Activated T-helper 1 cell treated with anti-CD3 and anti-CD28 coated beads, Interleukin-12 subunit alpha, Interleukin-12 subunit beta, Interleukin-2, Interleukin-4 antibody, amounts not matched to agents 30 ng/mL and 10 ng/mL and 1 ng/mL, durations not matched to agents 14 hours and 24 hours and 36 hours (primary cell): ENCODE results near the gene GSTK1. TPM values are rescaled to one million over a fixed set of nuclear protein-coding genes. Genes with fewer than 3 reads are reported as not detected.
A peak's percentile ranks its signal among the peaks of the same experiment; 100 is the strongest.
"Not testable (repeated sequence)": the region's sequence is repeated elsewhere in the genome, so short reads cannot be mapped to it uniquely, and the experiment has no call there.

ENCODE experiments used
- DNase-seq: peaks from one replicate; pipeline ENCODE4 v3.0.0; 2021; ENCODE audit warnings: low spot score
- H3K27ac Mint-ChIP-seq: one replicate; pipeline ENCODE4 v1.8.0; 2021; ENCODE audit warnings: mild to moderate bottlenecking, mixed read lengths
- H3K27me3 Mint-ChIP-seq: one replicate; pipeline ENCODE4 v1.8.0; 2022; ENCODE audit warnings: mild to moderate bottlenecking, moderate library complexity, mixed read lengths; ENCODE audit not compliant: insufficient read depth
- H3K36me3 Mint-ChIP-seq: one replicate; pipeline ENCODE4 v1.8.0; 2021; ENCODE audit warnings: low read depth, mixed read lengths
- H3K4me1 Mint-ChIP-seq: one replicate; pipeline ENCODE4 v1.8.0; 2021; ENCODE audit warnings: low read depth, mixed read lengths
- H3K4me3 Mint-ChIP-seq: one replicate; pipeline ENCODE4 v1.8.0; 2021; ENCODE audit warnings: mild to moderate bottlenecking, moderate library complexity, mixed read lengths
- H3K9me3 Mint-ChIP-seq: one replicate; pipeline ENCODE4 v1.8.0; 2021; ENCODE audit warnings: mixed read lengths
- intact Hi-C: fragments of 100-400 bp; cut with micrococcal nuclease; formaldehyde crosslinking; loops from one replicate; pipeline ENCODE4 v1.15.1; 2024
- total RNA-seq: library from RNA; stranded (reverse); gene quantifications from 2 replicates; pipeline ENCODE4 v1.2.3, GENCODE V29; 2022

The GSTK1 gene
- total RNA-seq, 1 donor from 2014 or later, result 135 TPM

- DNase-seq, result no peak
- Mint-ChIP-seq H3K4me3 (peak overlapping the region; percentile 54), H3K4me1 (peaks cover 60% of the 10 kb centered on the region), H3K27ac (peak overlapping the region; percentile 86), H3K36me3 (peaks cover 17% of the 10 kb centered on the region), H3K9me3 (peaks cover 7% of the 10 kb centered on the region), H3K27me3 (no peaks in the 10 kb centered on the region)
- intact Hi-C loops, result loop anchor here (2.0 kb wide), 1 partner anchor 14 kb away; no protein-coding TSS in a partner anchor
Observed at GRCh38 chr7:143258831-143259230, 4.4 kb upstream of the GSTK1 start.

DNA sequence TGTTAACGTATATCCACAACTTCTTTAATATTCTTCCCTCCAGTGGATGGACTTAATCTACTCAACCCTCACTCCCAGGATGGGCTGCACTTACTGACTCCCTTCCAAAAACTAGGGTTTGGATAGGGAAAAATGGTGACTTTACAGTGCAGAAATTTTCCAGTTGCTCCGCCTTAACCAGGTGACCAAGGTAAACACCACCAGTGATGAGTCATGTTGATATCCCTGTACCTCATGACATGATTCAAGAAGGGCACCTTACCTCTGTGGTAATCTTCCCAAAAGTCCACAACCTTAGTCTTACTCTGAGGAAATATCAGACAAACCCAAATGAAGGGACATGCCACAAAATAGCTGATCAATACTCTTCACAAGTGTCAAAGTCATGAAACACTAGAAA lies 3.5 kb upstream of the GSTK1 start:
- Mint-ChIP-seq H3K27ac (no peak overlapping the region), H3K9me3 (no peaks in the 10 kb centered on the region), H3K36me3 (peaks cover 22% of the 10 kb centered on the region), H3K4me1 (peaks cover 61% of the 10 kb centered on the region), H3K27me3 (no peaks in the 10 kb centered on the region), H3K4me3 (no peak overlapping the region)
- intact Hi-C loops, result loop anchor here (2.0 to 5.0 kb wide), 3 partner anchors 15 to 452 kb away; partner anchors contain the start of gene ZYX
- no peak for DNase-seq

- Mint-ChIP-seq H3K4me3 (peak overlapping the region; percentile 98), H3K27me3 (no peaks in the 10 kb centered on the region), H3K9me3 (no peaks in the 10 kb centered on the region), H3K36me3 (peaks cover 33% of the 10 kb centered on the region), H3K4me1 (peaks cover 58% of the 10 kb centered on the region), H3K27ac (peak overlapping the region; percentile 75)
- no peak for DNase-seq
- intact Hi-C loops, result loop anchor here (5.0 kb wide), 2 partner anchors 120 to 455 kb away; partner anchors contain the start of gene ZYX
Observed at GRCh38 chr7:143261901-143262300, 1.3 kb upstream of the GSTK1 start.

DNA sequence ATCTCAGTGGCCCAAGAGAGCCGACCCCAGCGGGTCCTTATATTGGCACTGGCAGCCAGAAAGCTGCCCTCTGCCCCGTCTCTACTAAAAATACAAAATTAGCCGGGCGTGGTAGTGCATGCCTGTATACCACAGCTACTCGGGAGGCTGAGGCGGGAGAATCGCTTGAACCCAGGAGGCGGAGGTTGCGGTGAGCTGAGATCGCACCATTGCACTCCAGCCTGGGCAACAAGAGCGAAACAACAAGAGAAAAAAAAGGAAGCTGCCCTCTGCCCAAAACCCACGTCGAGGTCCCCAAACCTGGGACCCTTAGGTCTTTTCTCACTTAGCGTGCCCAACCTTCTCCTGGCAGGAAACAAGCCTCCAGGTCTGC lies 941 bp downstream of the GSTK1 start:
- not testable (repeated sequence) for H3K27me3 Mint-ChIP-seq, DNase-seq, H3K9me3 Mint-ChIP-seq
- intact Hi-C loops, result loop anchor here (1.0 to 5.0 kb wide), 4 partner anchors 15 to 457 kb away; partner anchors contain the start of gene ZYX
- Mint-ChIP-seq H3K4me3 (peak overlapping the region; percentile 98), H3K27ac (peak overlapping the region; percentile 94), H3K4me1 (peaks cover 67% of the 10 kb centered on the region), H3K36me3 (peaks cover 52% of the 10 kb centered on the region)

- H3K27me3 Mint-ChIP-seq, result no peaks in the 10 kb centered on the region
- H3K9me3 Mint-ChIP-seq, result no peaks in the 10 kb centered on the region
- DNase-seq, result no peak
- peaks cover 66% of the 10 kb centered on the region for H3K4me1 Mint-ChIP-seq
- peaks cover 61% of the 10 kb centered on the region for H3K36me3 Mint-ChIP-seq
- H3K27ac Mint-ChIP-seq, result peak overlapping the region; percentile 94
- intact Hi-C loops, result loop anchor here (2.0 kb wide), 1 partner anchor 14 kb away; no protein-coding TSS in a partner anchor
- peak overlapping the region; percentile 98 for H3K4me3 Mint-ChIP-seq
Observed at GRCh38 chr7:143265017-143265693, 1.9 kb downstream of the GSTK1 start.

- Mint-ChIP-seq H3K36me3 (peaks cover 61% of the 10 kb centered on the region), H3K27me3 (no peaks in the 10 kb centered on the region), H3K4me3 (no peak overlapping the region), H3K4me1 (peaks cover 65% of the 10 kb centered on the region), H3K27ac (no peak overlapping the region), H3K9me3 (no peaks in the 10 kb centered on the region)
- DNase-seq, result no peak
- intact Hi-C loops, result no loop called here
Observed at GRCh38 chr7:143269251-143269650, 6.0 kb downstream of the GSTK1 start.

- Mint-ChIP-seq H3K27ac (no peak overlapping the region), H3K9me3 (no peaks in the 10 kb centered on the region), H3K4me3 (no peak overlapping the region), H3K4me1 (peaks cover 45% of the 10 kb centered on the region), H3K27me3 (no peaks in the 10 kb centered on the region), H3K36me3 (peaks cover 45% of the 10 kb centered on the region)
- intact Hi-C loops, result loop anchor here (1.0 kb wide), 1 partner anchor 8 kb away; no protein-coding TSS in a partner anchor
- DNase-seq, result no peak
Observed at GRCh38 chr7:143271240-143271639, 8.0 kb downstream of the GSTK1 start.

DNA sequence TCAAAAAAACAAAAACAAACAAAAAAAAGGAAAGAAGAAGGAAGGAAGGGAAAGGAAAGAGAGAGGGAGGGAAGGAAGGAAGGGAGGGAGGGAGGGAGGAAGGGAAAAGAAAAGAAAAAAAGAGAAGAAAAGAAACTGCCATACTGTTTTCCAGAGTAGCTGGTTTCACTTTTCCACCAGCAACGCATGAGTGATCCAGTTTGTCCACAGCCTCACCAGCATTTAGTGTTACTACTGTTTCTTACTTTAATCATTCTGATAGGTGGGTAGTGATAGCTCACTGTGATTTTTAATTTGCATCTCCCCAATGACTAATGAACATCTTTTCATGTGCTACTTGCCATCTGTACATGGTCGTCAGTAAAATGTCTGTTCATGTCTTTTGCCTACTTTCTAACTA lies 9.6 kb downstream of the GSTK1 start:
- peaks cover 34% of the 10 kb centered on the region for H3K36me3 Mint-ChIP-seq
- peaks cover 35% of the 10 kb centered on the region for H3K4me1 Mint-ChIP-seq
- no peak overlapping the region for H3K27ac Mint-ChIP-seq
- no peak overlapping the region for H3K4me3 Mint-ChIP-seq
- no peak for DNase-seq
- intact Hi-C loops, result no loop called here
- no peaks in the 10 kb centered on the region for H3K9me3 Mint-ChIP-seq
- no peaks in the 10 kb centered on the region for H3K27me3 Mint-ChIP-seq

DNA sequence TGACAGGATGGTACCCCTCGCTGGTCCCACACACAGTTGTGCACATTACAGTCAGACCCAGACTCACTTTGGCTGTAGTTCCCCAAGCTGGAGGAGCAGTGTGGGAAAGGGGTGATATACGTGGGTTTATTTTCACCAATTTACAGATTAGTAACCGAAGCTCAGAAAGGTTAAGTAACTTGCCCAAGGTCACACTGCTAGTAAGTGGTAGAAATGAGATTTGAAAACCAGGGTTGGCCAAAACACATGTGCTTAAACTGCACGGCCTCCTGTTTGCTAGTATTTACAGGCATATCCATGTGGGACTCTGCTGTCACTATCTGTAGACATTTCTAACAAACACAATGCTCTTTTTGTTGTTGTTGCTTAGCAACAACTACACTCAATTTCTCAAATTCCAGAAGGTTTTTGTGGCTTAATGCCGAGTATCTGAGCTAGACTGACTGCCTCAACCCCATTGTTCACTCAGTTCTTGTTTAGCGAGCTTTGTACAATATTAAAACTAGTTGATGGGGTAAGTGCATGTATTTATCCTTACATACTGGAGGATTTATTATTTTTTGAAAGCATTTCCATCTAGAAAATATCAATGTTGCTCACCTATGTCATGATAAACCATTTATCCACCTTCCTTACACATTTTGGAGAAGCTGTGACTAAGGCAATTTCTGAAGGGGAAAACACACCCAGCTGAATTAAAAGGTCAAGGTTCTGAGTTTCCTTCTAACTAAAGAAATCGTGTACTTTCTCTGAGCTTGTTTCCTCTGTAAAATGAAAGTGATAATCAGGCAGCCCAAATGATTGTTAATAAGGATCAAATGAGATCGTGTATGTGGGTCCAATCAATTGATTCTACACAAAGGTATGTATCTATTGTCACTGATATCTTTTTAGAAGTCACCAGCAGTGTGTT lies 16.2 kb downstream of the GSTK1 start:
- Mint-ChIP-seq H3K27me3 (no peaks in the 10 kb centered on the region), H3K36me3 (no peaks in the 10 kb centered on the region), H3K27ac (peak overlapping the region; percentile 88), H3K4me1 (peaks cover 41% of the 10 kb centered on the region), H3K4me3 (peak overlapping the region; percentile 61), H3K9me3 (no peaks in the 10 kb centered on the region)
- no peak for DNase-seq
- intact Hi-C loops, result loop anchor here (1.0 to 10.0 kb wide), 4 partner anchors 8 to 1545 kb away; partner anchors contain the start of gene SSBP1

DNA sequence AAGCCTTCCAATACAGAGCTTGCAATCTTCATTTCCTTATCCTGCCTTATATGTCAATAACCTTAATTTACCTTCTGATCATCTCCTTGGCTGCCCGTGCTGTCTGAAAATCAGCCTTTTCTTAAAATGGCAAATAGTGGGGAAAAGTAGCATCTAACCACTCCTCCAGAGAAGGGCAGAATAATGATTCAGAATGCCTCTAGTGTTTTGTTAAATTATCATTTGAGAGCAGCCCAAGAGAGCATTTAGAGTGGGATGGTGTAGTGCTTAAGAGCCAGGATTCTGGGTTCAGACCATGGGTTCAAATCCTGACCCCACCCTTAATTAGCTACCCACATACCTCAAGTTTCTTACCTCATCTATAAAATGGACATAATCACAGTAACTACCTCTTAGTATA lies 16.9 kb downstream of the GSTK1 start:
- H3K4me1 Mint-ChIP-seq, result peaks cover 46% of the 10 kb centered on the region
- peak overlapping the region; percentile 61 for H3K4me3 Mint-ChIP-seq
- no peaks in the 10 kb centered on the region for H3K9me3 Mint-ChIP-seq
- peak overlapping the region; percentile 88 for H3K27ac Mint-ChIP-seq
- no peaks in the 10 kb centered on the region for H3K27me3 Mint-ChIP-seq
- intact Hi-C loops, result loop anchor here (10.0 kb wide), 2 partner anchors 1535 to 1545 kb away; partner anchors contain the start of gene SSBP1
- no peak for DNase-seq
- no peaks in the 10 kb centered on the region for H3K36me3 Mint-ChIP-seq

- H3K9me3 Mint-ChIP-seq, result no peaks in the 10 kb centered on the region
- no peak for DNase-seq
- H3K27ac Mint-ChIP-seq, result peak overlapping the region; percentile 88
- peak overlapping the region; percentile 61 for H3K4me3 Mint-ChIP-seq
- H3K36me3 Mint-ChIP-seq, result no peaks in the 10 kb centered on the region
- peaks cover 50% of the 10 kb centered on the region for H3K4me1 Mint-ChIP-seq
- intact Hi-C loops, result loop anchor here (10.0 kb wide), 2 partner anchors 1534 to 1546 kb away; partner anchors contain the start of gene SSBP1
- H3K27me3 Mint-ChIP-seq, result no peaks in the 10 kb centered on the region
Observed at GRCh38 chr7:143280566-143280965, 17.3 kb downstream of the GSTK1 start.

GRCh38 chr7:143281529-143281928 lies 18.3 kb downstream of the GSTK1 start:
- Mint-ChIP-seq H3K27ac (peak overlapping the region; percentile 25), H3K4me3 (no peak overlapping the region), H3K27me3 (no peaks in the 10 kb centered on the region), H3K36me3 (no peaks in the 10 kb centered on the region), H3K9me3 (no peaks in the 10 kb centered on the region), H3K4me1 (peaks cover 51% of the 10 kb centered on the region)
- DNase-seq, result no peak
- intact Hi-C loops, result loop anchor here (10.0 kb wide), 2 partner anchors 1533 to 1547 kb away; partner anchors contain the start of gene SSBP1
